Epidermal melanocyte (primary cell): ENCODE data around the gene SLC15A1.
"Not testable (repeated sequence)": the region's sequence is repeated elsewhere in the genome, so short reads cannot be mapped to it uniquely, and the experiment has no call there.

ENCODE experiments used
- DNase-seq: peaks from one replicate; pipeline ENCODE4 v3.0.0; 2011; ENCODE audit warnings: low spot score; ENCODE audit not compliant: insufficient read length

The SLC15A1 gene

DNA sequence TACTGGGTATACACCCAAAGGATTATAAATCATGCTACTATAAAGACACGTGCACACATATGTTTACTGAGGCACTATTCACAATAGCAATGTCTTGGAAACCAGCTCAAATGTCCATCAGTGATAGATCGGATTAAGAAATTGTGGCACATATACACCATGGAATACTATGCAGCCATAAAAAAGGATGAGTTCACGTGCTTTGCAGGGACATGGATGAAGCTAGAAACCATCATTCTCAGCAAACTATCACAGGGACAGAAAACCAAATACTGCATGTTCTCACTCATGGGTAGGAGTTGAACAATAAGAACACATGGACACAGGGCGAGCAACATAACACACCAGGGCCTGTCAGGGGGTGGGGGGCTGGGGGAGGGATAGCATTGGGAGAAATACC is 2.0 kb upstream of the SLC15A1 start:
- DNase-seq, result not testable (repeated sequence)

DNA sequence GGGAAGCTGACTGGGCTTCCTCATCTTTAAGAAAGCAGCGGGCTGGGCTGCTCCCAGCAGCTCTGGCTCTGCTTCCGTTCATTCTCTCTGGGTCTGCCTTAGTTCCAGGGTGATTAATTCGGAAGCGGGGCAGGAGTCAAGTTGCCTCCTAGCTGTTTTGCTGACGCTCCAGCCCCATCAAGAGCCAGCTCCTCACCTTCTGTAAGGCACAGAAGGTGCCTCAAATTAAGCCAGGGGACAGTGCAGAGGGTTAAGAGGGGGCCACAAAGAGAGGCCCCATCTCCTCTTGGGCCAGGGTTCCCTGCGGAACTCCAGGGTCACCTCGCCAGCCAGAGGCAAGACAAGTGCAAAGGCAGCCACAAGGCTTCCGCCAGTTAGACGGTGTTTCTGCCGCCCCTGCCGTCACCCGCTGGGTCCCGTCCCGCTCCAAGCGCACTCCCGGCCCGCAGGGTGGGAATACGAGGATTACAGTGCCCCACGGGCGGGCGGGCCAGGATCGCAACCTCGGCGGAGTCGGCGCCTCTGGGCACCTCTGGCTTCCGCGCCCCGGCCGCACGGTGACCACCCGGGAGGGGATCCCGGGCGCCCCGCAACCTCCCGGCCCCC is 508 bp downstream of the SLC15A1 start:
- peak; percentile 34 for DNase-seq

DNA sequence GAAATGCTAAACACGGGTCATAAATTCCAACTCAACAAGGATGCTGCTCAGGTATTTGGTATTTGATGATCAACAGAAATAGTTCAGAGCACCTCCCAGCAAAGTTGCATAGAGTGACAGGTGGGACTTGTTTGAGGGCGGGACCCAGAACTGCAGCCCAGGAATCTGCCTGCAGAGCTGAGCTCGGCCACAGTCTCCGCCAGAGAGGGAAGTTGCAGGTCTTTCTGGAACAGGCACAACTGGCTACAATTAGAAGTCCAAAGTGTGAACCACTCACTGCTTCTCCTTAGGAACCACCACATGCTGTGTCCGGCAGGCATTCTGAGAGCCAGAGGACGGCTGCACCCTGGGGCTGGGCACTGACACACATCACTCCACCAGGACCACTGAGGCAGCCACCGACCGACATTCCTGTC is 1.1 kb downstream of the SLC15A1 start:
- DNase-seq, result no peak

DNA sequence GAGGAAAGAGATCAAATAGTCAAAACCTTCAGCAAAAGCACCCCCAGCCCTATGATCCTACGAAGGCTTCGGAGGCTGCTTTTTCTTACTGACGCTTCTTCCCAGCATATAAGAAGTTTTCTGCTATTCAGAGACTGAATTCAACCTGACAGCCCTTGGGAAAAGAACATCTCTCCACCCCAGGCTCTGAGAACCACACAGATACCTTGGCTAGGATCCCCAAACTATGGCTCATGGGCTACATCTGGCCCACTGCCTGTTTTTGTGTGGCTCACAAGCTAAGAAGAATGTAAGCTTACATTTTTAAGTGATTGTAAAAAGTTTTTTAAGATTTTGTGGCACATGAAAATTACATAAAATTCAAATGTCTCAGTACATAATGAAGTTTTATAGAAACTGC is 3.0 kb downstream of the SLC15A1 start:
- no peak for DNase-seq

DNA sequence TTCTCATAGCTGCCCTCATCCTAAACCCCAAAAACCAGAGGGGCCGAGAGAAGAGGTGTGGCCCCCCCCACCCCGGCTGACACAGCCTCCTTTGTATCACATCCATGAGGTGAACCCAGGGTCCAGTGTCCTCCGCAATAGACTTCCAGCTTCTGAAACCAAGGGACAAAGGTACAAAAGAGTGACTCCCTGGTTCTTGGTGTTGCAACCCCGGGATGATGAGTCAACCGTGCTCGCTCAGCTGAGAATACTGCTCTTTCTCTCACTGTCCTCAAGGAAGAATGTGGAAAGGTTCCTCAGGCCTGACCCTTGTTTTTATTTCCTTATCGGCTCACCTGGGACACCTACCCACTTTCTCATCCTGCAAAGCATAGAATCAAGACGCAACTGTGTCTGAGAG is 5.5 kb downstream of the SLC15A1 start:
- no peak for DNase-seq

DNA sequence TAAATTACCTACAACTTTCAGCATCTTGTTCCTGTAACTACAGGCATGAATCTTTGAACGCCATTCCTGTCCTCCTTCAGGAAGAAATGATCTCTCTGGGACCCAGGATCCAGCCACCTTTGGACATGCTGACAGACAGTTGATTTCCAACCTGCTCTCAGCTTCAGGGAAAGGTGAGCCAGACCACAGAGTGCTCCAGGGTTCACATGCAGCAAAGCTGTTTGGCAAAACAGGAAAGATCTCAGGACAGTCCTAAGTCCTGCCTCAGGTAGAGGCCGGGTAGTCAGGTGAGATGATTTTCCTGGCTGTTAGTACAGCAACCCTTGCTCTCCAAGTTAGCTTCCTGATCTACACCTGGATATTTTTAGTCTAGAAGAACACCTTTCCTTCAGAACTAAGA is 9.1 kb downstream of the SLC15A1 start:
- DNase-seq, result no peak

DNA sequence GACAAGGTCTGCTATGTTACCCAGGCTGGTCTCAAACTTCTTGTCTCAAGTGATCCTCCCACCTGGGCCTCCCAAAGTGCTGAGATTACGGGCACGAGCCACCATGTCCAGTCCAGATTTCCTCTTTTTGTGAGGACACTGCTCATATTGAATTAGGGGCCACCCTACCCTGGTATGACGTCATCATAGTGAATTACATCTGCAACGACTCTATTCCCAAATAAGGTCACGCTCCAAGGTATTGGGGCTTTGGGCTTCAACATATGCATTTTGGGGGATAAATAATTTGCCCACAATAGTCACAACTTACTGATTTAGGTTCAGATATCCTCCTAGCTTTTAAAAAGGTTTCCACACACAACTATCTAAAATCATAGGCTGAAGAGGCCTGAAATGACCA is 9.5 kb downstream of the SLC15A1 start:
- DNase-seq, result no peak

DNA sequence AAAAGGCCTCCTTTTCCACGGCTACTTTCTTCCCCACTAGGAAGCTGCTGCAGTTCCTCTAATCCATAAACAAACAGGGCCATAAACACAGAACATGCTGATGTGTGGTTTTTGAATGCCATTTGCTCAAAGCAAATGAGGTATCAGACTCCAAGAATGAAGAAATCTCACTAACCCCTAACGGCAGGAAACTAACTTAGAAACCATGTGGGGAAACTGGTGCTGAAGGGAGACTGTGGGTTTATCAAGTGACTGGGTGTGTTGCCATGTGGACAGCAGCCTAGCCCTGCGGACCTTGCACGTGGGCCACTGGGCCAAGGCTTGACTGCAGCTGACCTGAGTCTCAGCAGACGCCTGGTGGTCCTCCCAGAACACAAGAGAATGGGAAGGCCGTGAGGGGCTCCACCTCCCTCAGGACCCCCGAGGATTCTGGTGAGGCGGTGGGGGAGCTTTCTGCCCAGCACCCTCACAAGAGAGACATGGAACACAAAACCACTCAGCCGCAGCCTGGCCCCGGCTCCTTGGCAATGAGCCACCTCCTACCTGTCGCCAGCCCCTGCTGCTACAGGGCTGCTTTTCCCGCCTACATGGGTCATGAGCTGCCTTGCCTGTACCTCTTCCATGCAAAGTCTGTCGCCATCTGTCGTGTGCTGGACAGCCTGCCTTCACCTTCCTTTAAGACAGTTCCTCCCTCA is 10.6 kb downstream of the SLC15A1 start:
- DNase-seq, result no peak

DNA sequence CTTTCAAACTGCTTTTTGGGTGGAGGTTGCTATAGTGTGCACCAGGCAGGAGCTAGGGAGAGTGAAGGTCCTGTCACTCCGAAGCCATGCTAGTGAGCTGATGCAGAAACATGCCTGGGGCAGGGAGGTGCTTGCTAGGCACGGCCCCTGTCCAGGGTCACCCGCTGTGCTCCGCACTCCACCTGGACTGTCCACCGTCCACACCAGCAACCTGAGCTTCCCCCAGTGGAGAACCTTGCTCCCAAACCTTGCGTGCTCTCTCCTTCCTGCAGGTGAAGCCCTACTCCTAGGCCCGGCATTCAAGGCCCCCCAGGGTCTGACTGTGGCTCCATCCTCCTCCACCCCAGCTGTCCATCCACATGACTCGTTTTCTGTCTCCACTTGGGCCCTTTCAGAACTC is 12.3 kb downstream of the SLC15A1 start:
- no peak for DNase-seq

DNA sequence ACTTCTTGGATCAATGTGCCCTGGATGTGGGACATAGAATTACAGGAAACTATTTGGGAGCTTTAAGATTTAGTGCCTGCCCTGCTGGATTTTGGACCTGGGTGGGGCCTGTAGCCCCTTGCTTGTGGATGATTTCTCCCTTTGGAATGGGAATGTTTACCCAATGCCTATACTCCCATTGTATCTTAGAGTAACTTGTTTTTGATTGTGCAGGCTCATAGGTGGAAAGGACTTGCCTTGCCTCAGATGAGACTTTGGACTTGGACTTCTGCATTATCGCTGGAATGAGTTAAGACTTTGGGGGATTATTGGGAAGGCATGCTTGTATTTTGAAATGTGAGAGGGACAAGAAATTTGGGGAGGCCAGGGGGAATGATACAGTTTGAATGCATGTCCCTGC is 13.5 kb downstream of the SLC15A1 start:
- DNase-seq, result no peak

DNA sequence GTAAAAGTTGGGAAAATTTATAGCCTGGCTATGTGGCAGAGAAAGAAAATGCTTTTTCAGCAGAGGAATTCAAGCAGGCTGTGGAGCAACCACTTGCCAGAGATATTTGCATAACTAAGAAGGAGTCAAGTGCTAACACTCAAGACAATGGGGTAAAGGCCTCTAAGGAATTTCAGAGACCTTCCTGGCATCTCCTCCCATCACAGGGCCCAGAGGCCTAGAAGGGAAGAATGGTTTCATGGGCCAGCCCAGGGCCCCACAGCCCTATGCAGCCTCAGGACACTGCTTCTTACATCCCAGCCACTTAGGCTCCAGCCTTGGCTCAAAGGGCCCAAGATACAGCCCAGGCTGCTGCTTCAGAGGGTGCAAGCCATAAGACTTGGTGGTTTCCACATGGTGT is 14.3 kb downstream of the SLC15A1 start:
- DNase-seq, result no peak

DNA sequence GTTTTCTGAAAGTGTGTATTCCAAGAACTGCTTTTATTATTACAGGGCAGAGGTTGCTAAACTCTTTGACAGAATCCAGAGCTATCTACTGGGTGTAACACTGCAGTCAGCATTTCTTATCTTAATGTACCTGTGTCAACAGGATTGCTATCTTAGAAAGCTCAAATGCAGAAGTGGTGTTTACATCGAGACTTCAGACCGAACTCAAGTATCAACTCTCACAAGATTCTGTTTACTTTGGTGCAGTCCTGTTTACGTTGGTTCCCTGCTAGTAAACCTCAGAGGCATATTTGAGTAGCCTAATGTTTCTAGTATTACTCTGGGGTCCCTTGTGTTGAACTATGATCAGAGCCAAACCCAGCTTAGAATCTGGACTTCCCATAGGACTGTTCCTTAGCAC is 20.5 kb downstream of the SLC15A1 start:
- no peak for DNase-seq

DNA sequence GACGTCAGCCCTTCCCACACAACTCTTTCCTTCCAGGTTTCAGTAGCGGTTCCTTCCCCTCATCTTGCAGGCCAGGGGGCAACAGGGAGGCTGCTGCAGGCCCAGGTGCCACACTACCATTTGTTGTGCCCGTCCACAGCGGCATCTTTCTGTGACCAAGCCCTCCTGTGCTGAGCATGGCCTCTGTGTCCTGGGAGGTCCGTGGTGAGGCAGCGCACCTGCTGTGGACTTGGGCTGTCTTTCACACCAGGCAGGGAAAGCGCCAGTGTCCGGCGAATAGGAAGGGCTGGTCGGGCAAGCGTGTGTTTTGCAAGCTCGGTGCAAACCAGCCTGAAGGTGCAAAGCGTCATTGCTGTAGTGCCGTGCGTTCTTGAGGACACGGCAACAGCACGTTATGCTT is 21.4 kb downstream of the SLC15A1 start:
- no peak for DNase-seq

DNA sequence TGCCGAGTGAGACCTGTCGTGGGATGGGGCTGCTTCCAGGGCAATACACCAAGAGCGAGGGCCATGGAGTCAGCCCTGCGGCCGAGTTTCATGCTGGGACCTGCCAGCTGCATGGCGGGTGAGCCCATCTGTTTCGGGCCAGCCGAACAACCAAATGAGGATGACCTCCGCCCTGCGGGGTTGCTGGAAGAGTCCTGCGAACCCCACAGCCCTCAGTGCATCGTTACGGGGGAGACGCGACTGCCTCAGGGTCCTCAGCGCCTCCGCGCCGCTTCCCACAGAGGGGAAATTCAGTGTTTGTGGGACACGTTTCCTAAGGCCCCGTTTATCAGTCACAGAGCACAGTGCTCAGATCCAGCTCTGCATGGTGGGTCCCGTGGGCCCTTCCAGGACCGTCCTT is 22.0 kb downstream of the SLC15A1 start:
- DNase-seq, result no peak

DNA sequence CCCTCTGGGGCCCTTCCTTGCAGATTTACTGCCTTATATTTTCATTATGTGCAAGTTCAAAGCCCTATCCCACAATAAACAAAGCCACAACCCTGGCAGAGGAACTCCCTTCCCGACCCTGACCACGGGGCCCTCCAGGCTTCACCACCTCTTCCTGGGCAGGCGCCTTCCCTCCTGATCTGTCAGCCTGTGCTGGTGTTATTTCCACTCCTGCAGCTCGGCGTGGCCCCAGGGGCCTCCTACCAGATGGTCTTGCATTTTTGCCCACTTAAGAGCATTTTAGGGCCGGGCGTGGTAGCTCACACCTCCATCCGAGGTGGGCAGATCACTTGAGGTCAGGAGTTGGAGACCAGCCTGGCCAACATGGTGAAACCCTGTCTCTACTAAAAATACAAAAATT is 22.8 kb downstream of the SLC15A1 start:
- no peak for DNase-seq

DNA sequence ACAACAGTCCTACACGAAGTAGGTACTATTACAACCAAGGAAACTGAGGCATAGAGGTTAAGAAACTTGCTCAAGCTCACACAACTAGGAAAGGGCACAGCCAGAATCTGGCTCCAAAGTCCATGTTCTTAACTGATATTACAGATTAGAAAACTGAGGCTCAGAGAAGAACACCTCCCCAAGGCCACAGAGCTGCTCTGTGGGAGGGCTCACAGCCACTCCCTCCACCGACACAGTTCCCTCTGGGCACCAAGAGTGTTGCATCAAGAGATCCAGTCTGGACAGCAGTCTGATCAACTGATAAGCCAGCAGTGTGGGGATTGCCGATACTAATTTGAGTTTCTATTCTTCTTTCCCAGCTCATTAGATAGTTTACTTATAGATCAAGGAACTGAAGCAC is 29.5 kb downstream of the SLC15A1 start:
- no peak for DNase-seq

DNA sequence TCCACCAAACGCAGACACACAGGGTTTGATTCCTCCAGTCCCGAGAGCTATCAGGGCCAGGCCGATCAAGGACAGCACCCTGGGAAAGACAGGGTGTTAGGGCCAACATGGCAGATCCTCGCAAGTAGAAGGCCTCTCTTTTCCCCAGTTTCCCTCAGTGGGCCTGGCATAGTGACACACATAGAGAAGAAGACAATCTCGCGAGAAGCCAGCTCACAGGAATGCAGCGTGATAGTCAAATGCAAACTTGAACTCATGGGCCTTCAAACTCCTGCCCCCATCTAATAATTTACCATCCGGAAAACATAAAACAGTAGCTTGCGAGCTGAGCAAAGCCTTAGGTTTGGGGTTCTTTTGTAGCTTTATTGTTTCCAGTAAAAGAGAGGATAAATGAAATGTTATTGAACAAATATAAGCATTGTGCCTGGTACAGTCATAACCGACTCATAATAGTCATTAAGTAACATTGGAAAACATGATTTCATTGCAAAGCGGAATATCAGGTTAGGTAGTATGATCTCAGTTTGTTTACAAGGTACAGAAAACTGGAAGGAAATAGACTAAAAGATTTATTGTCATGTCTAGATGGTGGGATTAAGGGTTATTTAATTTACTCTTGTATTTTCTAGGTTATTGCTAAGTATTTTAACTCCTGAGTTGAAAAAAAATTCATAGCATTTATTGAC is 30.5 kb downstream of the SLC15A1 start:
- no peak for DNase-seq

DNA sequence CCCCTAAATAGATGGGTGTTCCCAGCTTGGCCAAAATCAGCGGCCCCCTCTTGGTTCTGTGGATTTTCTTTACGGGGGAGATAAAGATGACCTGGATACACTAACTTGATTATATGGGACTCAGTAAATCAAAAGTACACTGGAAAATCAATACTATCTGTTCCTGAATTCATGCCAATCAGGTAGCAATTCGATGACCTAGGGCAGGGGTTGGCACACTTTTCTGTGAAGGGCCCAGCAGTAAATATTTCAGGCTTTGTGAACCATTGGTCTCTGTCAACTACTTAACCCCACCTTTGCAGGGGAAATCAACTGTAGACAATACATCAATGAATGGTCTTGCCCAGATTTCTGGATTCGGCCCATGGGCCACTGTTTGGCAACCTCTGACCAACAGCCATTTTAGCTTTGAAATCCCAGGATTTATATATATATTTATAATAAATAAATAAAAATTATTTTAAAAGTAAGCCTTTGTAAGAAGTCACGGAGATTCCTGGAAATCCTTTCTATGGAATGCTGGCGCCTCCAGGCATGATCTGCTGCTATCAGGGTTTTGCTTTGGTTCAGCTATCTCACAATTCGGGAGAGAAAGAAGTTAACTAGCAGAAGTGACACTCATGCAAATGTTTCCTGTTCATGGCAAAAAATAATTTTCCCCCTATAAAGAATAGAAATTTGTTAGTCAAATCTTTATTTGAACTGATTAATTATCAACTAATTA is 32.8 kb downstream of the SLC15A1 start:
- DNase-seq, result no peak

DNA sequence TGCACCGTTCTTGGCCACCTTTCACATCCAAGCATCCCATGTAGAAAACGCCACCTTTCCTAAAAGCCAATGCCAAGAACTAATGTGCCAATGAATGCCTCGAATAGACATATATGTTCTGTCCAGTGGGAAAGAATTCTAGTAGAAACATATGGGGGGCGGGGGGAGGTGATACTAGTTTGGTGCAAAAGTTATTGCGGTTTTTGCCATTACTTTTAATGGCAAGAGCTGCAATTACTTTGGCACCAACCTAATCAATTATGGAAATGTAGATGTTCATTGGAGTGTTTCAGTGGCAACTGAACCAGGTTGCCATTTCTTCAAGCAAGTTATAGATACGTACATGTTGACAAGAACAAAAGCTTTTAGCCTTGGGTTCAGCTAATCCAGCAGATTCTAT is 34.6 kb downstream of the SLC15A1 start:
- no peak for DNase-seq

DNA sequence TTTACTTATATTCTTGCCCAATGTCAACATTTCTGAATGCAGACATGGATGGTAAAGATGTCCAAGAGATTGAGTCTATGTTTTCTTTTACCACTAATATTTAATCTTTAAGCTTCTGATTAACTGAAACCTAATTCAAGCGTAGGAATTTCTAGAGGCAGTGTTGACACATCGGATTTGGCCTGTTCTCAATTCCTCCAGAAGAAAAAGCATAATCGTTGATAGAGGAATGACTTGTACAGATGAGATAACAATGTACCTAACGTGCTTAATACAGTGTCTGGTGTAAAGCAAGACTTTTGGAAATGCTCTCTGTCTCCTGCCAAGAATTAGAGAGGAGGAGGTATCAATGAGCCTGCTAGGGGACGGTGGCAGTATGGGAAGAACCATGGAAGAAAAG is 35.2 kb downstream of the SLC15A1 start:
- DNase-seq, result no peak

DNA sequence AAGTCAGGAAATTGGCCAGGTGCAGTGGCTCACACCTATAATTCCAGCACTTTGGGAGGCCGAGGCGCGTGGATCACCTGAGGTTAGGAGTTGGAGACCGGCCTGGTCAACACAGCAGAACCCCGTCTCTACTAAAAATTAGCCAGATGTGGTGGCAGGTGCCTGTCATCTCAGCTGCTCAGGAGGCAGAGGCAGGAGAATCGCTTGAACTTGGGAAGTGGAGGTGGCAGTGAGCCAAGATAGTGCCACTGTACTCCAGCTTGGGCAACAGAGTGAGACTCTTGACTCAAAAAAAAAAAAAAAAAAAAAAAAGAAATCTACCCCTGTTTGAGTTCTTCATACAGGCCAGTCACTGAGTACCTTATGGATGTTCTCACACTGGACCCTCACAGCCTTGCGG is 42.0 kb downstream of the SLC15A1 start:
- no peak for DNase-seq

DNA sequence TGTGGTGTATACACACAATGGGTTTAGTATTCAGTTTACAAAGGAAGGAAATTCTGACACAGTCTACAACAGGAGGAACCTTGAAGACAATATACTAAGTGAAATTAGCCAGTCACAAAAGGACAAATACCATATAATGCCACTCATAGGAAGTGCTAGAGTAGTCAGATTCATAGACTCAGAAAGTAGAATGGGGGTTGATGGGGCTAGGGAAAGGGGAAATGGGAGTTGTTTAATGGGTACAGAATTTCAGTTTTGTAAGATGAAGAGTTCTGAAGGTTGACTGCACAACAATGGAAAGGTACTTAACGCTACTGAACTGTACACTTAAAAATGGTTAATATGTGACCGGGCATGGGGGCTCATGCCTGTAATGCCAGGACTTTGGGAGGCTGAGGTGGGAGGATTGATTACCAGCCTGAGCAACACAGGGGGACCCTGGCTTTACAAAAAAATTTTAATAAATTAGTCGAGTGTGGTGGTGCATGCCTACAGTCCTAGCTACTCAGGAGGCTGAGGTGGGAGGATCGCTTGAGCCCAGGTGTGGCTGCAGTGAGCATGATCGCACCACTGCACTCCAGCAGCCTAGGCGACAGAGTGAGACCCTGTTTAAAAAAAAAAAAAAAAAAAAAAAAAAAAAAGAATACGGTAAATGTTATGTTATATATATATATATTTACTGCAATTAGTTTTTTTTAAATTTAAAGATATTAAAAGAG is 45.0 kb downstream of the SLC15A1 start:
- DNase-seq, result no peak
